GM18909 (cell line): ENCODE results near the gene RAD50.
"Not testable (repeated sequence)": the region's sequence is repeated elsewhere in the genome, so short reads cannot be mapped to it uniquely, and the experiment has no call there.

Experiments
- ATAC-seq: cut with Tn5 transposase; IDR thresholded peaks from one replicate; pipeline ENCODE4 v1.9.1; 2021; ENCODE audit warnings: mild to moderate bottlenecking; ENCODE audit not compliant: unreplicated experiment, poor library complexity

Gene RAD50

DNA sequence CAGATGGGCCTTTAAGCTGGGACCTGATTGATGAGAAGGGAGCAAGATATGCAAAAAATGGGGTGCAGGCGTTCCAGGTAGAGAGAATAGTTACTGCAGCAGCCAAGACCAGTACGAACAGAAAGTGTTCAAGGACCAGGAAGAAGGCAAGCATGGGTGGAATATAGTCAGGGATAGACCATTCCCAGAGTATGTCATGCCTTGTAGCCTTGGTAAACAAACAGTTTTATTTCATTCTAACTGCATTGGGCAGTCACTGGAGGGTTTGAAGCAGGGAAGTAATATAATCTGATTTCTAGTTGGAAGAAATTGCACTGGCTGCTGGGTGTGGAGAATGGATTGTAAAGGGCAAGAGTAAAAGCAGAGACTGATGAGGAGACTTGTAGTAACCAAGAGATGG is 70.7 kb downstream of the RAD50 start:
- no peak for ATAC-seq

- no peak for ATAC-seq
These were observed 72.0 kb downstream of the RAD50 start for GRCh38 chr5:132628814-132629213.

DNA sequence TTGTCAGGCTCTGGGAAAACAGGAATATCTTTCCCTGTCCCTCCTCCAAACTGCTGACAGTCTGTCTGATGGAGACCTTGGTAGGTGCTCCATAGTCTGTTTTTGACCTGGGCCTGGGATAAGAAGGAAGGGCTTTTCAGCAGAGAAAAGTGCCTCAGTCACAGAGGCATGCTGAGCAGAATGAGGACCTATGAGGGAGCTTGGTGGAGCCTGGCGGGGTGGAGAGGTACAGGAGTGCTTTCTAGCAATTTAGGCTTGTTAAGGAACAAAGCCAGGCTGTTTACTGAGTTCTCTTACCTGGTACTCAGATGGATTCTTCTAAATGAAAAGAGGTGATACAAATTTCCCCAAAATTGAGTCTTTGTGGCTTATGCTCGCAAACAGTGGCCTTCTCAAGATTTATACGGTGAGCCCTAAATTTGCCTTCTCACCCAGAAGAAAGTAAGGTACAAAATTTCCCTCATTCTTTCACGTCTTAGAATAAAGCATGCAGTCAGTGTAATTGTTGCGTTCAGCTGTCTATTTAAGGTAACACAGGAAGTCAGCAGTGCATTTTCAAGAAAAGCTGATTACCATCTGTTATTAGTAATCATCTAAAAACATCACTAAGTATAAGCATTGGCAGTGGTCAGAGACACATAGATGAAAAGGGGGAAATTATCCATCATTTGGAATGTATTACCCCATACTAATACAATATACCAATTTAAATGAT is 72.6 kb downstream of the RAD50 start:
- ATAC-seq: no peak

- not testable (repeated sequence) for ATAC-seq
These were observed 76.8 kb downstream of the RAD50 start for GRCh38 chr5:132633587-132633986.

GRCh38 chr5:132635873-132636272 is 79.1 kb downstream of the RAD50 start:
- ATAC-seq: peak; percentile 46

- no peak for ATAC-seq
These were observed 80.5 kb downstream of the RAD50 start for GRCh38 chr5:132637241-132637640.

GRCh38 chr5:132639706-132640130 is 82.9 kb downstream of the RAD50 start:
- ATAC-seq: peak; percentile 71

GRCh38 chr5:132640613-132641012 is 83.8 kb downstream of the RAD50 start:
- ATAC-seq: no peak

- no peak for ATAC-seq
These were observed 84.5 kb downstream of the RAD50 start for GRCh38 chr5:132641241-132641723.

DNA sequence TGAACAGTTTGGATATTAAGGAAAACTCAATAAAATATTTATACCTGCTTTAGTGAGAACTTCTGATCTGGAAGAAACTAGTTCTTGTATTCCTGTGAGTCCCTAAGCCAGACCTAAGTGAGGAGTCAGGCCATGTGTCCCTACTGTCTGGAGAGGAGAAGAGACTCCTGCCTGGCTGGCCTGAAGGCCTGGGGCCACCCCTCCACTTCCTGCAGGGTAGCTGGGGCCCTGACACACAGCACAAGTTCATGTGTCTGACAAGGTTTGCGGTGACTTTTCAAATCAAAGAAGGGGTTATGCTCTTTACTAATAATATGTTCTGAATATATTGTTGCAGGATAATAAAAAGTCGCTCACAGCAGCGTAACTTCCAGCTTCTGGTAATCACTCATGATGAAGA is 85.1 kb downstream of the RAD50 start:
- ATAC-seq: no peak

- no peak for ATAC-seq
These were observed 87.4 kb downstream of the RAD50 start for GRCh38 chr5:132644177-132644576.

- no peak for ATAC-seq
These were observed 89.9 kb downstream of the RAD50 start for GRCh38 chr5:132646583-132647266.

- ATAC-seq: no peak
These were observed 90.7 kb downstream of the RAD50 start for GRCh38 chr5:132647473-132647872.

GRCh38 chr5:132648355-132648754 is 91.6 kb downstream of the RAD50 start:
- ATAC-seq: no peak

- no peak for ATAC-seq
These were observed 95.2 kb downstream of the RAD50 start for GRCh38 chr5:132651838-132652469.

GRCh38 chr5:132653716-132654115 is 96.9 kb downstream of the RAD50 start:
- no peak for ATAC-seq

- ATAC-seq: no peak
These were observed 99.3 kb downstream of the RAD50 start for GRCh38 chr5:132655821-132656773.

- ATAC-seq: no peak
These were observed 100.1 kb downstream of the RAD50 start for GRCh38 chr5:132656774-132657355.

DNA sequence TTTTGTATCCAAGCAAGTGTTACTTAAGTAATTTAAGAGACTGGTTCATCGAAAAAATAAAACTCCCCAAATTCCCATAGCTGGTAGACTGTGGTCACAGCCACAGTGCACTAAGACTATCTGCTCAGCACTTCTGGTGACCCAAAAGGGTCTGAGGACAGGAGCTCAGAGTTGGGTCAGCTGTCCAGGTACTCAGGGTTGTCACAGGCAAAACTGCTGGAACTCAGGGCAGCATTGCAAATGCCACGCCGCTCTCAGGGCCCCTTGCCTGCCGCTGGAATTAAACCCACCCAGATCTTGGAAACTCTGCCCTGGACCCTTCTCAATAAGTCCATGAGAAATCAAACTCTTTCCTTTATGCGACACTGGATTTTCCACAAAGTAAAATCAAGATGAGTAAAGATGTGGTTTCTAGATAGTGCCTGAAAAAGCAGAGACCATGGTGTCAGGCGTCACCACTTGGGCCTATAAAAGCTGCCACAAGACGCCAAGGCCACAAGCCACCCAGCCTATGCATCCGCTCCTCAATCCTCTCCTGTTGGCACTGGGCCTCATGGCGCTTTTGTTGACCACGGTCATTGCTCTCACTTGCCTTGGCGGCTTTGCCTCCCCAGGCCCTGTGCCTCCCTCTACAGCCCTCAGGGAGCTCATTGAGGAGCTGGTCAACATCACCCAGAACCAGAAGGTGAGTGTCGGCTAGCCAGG is 101.1 kb downstream of the RAD50 start, which contains the start of gene IL13:
TSS of gene IL13 (plus strand) at position 498 of the 705 bp plus-strand sequence. CDS start at position 512, 14 bp downstream.
- no peak for ATAC-seq
